ENCODE data around the gene PPP1R26.
"Not testable (repeated sequence)": the region's sequence is repeated elsewhere in the genome, so short reads cannot be mapped to it uniquely, and the experiment has no call there.

Gene PPP1R26

GRCh38 chr9:135479469-135480052, at the start of gene PPP1R26:
PPP1R26 (plus strand) TSS chr9:135479782; CDS start chr9:135484511, 4,729 bp downstream.
- peak within 1 kb of the TSS; percentile 81 for H3K4me3 ChIP-seq (ENCODE audit: low read length)
- H3K27ac ChIP-seq (ENCODE audit: low read length), result no peak within 1 kb of the TSS
- H3K4me1 ChIP-seq (ENCODE audit: insufficient read depth, low read length), result peaks cover 4% of the 10 kb centered on the region; the same call in 1 of the 2 replicates
- no peaks in the 10 kb centered on the region for H3K27me3 ChIP-seq (ENCODE audit: insufficient read depth, low read length)
- no peaks in the 10 kb centered on the region for H3K9me3 ChIP-seq (ENCODE audit: insufficient read depth, low read depth, low read length)
- peaks cover 14% of the 10 kb centered on the region for H3K36me3 ChIP-seq (ENCODE audit: insufficient read depth, low read depth, low read length)
- H3K9ac ChIP-seq (ENCODE audit: low read depth, low read length), result peak within 1 kb of the TSS; percentile 79; the same call in 1 of the 2 replicates

GRCh38 chr9:135437259-135437658, 42.3 kb upstream of the PPP1R26 start:
- Histone ChIP-seq H3K9ac (ENCODE audit: low read depth, low read length) (no peak overlapping the region), H3K4me1 (ENCODE audit: insufficient read depth, low read length) (no peaks in the 10 kb centered on the region), H3K27me3 (ENCODE audit: insufficient read depth, low read length) (no peaks in the 10 kb centered on the region)

GRCh38 chr9:135437696-135438095, 41.9 kb upstream of the PPP1R26 start:
- not testable (repeated sequence) for H3K9me3 ChIP-seq (ENCODE audit: insufficient read depth, low read depth, low read length); H3K27ac ChIP-seq (ENCODE audit: low read length); H3K9ac ChIP-seq (ENCODE audit: low read depth, low read length); H3K36me3 ChIP-seq (ENCODE audit: insufficient read depth, low read depth, low read length); H3K27me3 ChIP-seq (ENCODE audit: insufficient read depth, low read length); H3K4me3 ChIP-seq (ENCODE audit: low read length); H3K4me1 ChIP-seq (ENCODE audit: insufficient read depth, low read length)

More at GRCh38 chr9:135437259-135437658, 42.3 kb upstream of the PPP1R26 start:
- H3K27ac ChIP-seq (ENCODE audit: low read length), result no peak overlapping the region
- H3K4me3 ChIP-seq (ENCODE audit: low read length), result no peak overlapping the region
- H3K36me3 ChIP-seq (ENCODE audit: insufficient read depth, low read depth, low read length), result no peaks in the 10 kb centered on the region
- no peaks in the 10 kb centered on the region; the same call in 1 of the 2 replicates for H3K9me3 ChIP-seq (ENCODE audit: insufficient read depth, low read depth, low read length)

GRCh38 chr9:135438581-135439232, 40.9 kb upstream of the PPP1R26 start:
- H3K27me3 ChIP-seq (ENCODE audit: insufficient read depth, low read length); H3K4me1 ChIP-seq (ENCODE audit: insufficient read depth, low read length); H3K9ac ChIP-seq (ENCODE audit: low read depth, low read length); H3K36me3 ChIP-seq (ENCODE audit: insufficient read depth, low read depth, low read length); H3K9me3 ChIP-seq (ENCODE audit: insufficient read depth, low read depth, low read length); H3K27ac ChIP-seq (ENCODE audit: low read length); H3K4me3 ChIP-seq (ENCODE audit: low read length): not testable (repeated sequence)

- not testable (repeated sequence) for H3K9ac ChIP-seq (ENCODE audit: low read depth, low read length); H3K9me3 ChIP-seq (ENCODE audit: insufficient read depth, low read depth, low read length); H3K36me3 ChIP-seq (ENCODE audit: insufficient read depth, low read depth, low read length); H3K27me3 ChIP-seq (ENCODE audit: insufficient read depth, low read length); H3K4me1 ChIP-seq (ENCODE audit: insufficient read depth, low read length); H3K4me3 ChIP-seq (ENCODE audit: low read length); H3K27ac ChIP-seq (ENCODE audit: low read length)
Observed at GRCh38 chr9:135439514-135439913, 40.1 kb upstream of the PPP1R26 start.

- Histone ChIP-seq H3K27me3 (ENCODE audit: insufficient read depth, low read length) (no peaks in the 10 kb centered on the region), H3K4me3 (ENCODE audit: low read length) (no peak overlapping the region), H3K9me3 (ENCODE audit: insufficient read depth, low read depth, low read length) (no peaks in the 10 kb centered on the region), H3K9ac (ENCODE audit: low read depth, low read length) (no peak overlapping the region), H3K36me3 (ENCODE audit: insufficient read depth, low read depth, low read length) (no peaks in the 10 kb centered on the region), H3K4me1 (ENCODE audit: insufficient read depth, low read length) (no peaks in the 10 kb centered on the region), H3K27ac (ENCODE audit: low read length) (no peak overlapping the region)
Observed at GRCh38 chr9:135439916-135440315, 39.7 kb upstream of the PPP1R26 start.

- Histone ChIP-seq H3K27me3 (ENCODE audit: insufficient read depth, low read length) (no peaks in the 10 kb centered on the region), H3K9ac (ENCODE audit: low read depth, low read length) (no peak overlapping the region), H3K9me3 (ENCODE audit: insufficient read depth, low read depth, low read length) (no peaks in the 10 kb centered on the region), H3K4me1 (ENCODE audit: insufficient read depth, low read length) (no peaks in the 10 kb centered on the region), H3K27ac (ENCODE audit: low read length) (no peak overlapping the region), H3K36me3 (ENCODE audit: insufficient read depth, low read depth, low read length) (no peaks in the 10 kb centered on the region), H3K4me3 (ENCODE audit: low read length) (no peak overlapping the region)
Observed at GRCh38 chr9:135440620-135441019, 39.0 kb upstream of the PPP1R26 start.

GRCh38 chr9:135441105-135442071, 38.2 kb upstream of the PPP1R26 start:
- not testable (repeated sequence) for H3K36me3 ChIP-seq (ENCODE audit: insufficient read depth, low read depth, low read length); H3K27me3 ChIP-seq (ENCODE audit: insufficient read depth, low read length); H3K4me3 ChIP-seq (ENCODE audit: low read length); H3K9ac ChIP-seq (ENCODE audit: low read depth, low read length); H3K4me1 ChIP-seq (ENCODE audit: insufficient read depth, low read length); H3K9me3 ChIP-seq (ENCODE audit: insufficient read depth, low read depth, low read length); H3K27ac ChIP-seq (ENCODE audit: low read length)

- H3K27me3 ChIP-seq (ENCODE audit: insufficient read depth, low read length), result no peaks in the 10 kb centered on the region
- no peak overlapping the region for H3K4me3 ChIP-seq (ENCODE audit: low read length)
Observed at GRCh38 chr9:135442075-135442474, 37.5 kb upstream of the PPP1R26 start.

GRCh38 chr9:135443797-135444425, 35.7 kb upstream of the PPP1R26 start:
- no peaks in the 10 kb centered on the region for H3K9me3 ChIP-seq (ENCODE audit: insufficient read depth, low read depth, low read length)
- no peak overlapping the region for H3K27ac ChIP-seq (ENCODE audit: low read length)
- no peaks in the 10 kb centered on the region for H3K27me3 ChIP-seq (ENCODE audit: insufficient read depth, low read length)
- H3K4me3 ChIP-seq (ENCODE audit: low read length), result no peak overlapping the region
- H3K36me3 ChIP-seq (ENCODE audit: insufficient read depth, low read depth, low read length), result no peaks in the 10 kb centered on the region
- H3K9ac ChIP-seq (ENCODE audit: low read depth, low read length), result no peak overlapping the region
- no peaks in the 10 kb centered on the region for H3K4me1 ChIP-seq (ENCODE audit: insufficient read depth, low read length)

More at GRCh38 chr9:135442075-135442474, 37.5 kb upstream of the PPP1R26 start:
- Histone ChIP-seq H3K9ac (ENCODE audit: low read depth, low read length) (no peak overlapping the region), H3K4me1 (ENCODE audit: insufficient read depth, low read length) (no peaks in the 10 kb centered on the region), H3K27ac (ENCODE audit: low read length) (no peak overlapping the region), H3K9me3 (ENCODE audit: insufficient read depth, low read depth, low read length) (no peaks in the 10 kb centered on the region), H3K36me3 (ENCODE audit: insufficient read depth, low read depth, low read length) (no peaks in the 10 kb centered on the region)

- Histone ChIP-seq H3K27ac (ENCODE audit: low read length) (no peak overlapping the region), H3K36me3 (ENCODE audit: insufficient read depth, low read depth, low read length) (no peaks in the 10 kb centered on the region), H3K4me1 (ENCODE audit: insufficient read depth, low read length) (no peaks in the 10 kb centered on the region), H3K4me3 (ENCODE audit: low read length) (no peak overlapping the region), H3K27me3 (ENCODE audit: insufficient read depth, low read length) (no peaks in the 10 kb centered on the region), H3K9me3 (ENCODE audit: insufficient read depth, low read depth, low read length) (no peaks in the 10 kb centered on the region), H3K9ac (ENCODE audit: low read depth, low read length) (no peak overlapping the region)
Observed at GRCh38 chr9:135447126-135447525, 32.5 kb upstream of the PPP1R26 start.
